HEK293 (cell line): ENCODE results near the gene GREB1L.

Experiments
- CTCF ChIA-PET: fragments of 350-600 bp; formaldehyde crosslinking; extraction: SDS; loops from one replicate; lab custom pipeline; 2021; ENCODE audit warnings: antibody characterized with exemption; lab: Yijun Ruan, JAX
- POLR2A ChIA-PET: fragments of 300-600 bp; formaldehyde crosslinking; extraction: SDS; loops from one replicate; lab custom pipeline; 2020; ENCODE audit warnings: antibody characterized with exemption, inconsistent platforms; lab: Yijun Ruan, JAX
- H3K27ac ChIP-seq: fragments of 200-500 bp; sonication (Bioruptor generic); 2 replicates; pipeline ENCODE4 v1.5.1; 2014; ENCODE audit warnings: low read depth, low read length, control low read depth, inconsistent platforms; ENCODE audit errors: extremely low read depth
- H3K36me3 ChIP-seq, 2 experiments: fragments of 200-500 bp in 1 of 2; sonication (Bioruptor generic) in 1 of 2; 1 replicate in 1 of 2; 2 replicates in 1 of 2; pipeline ENCODE4 v1.5.1; 2014 to 2017; ENCODE audit warnings: inconsistent platforms in 2 of 2, low read length in 2 of 2; ENCODE audit not compliant: control insufficient read depth in 2 of 2, insufficient read depth in 1 of 2
- H3K4me1 ChIP-seq: fragments of 200-500 bp; sonication (Bioruptor generic); 2 replicates; pipeline ENCODE4 v1.5.1; 2014; ENCODE audit warnings: mild to moderate bottlenecking, low read length, inconsistent platforms; ENCODE audit not compliant: control insufficient read depth, insufficient read depth
- H3K4me3 ChIP-seq: 2 replicates; pipeline ENCODE4 v1.5.1; 2011; ENCODE audit warnings: low read depth, mild to moderate bottlenecking, control low read depth, low read length, moderate library complexity
- H3K9me3 ChIP-seq: fragments of 200-500 bp; sonication (Bioruptor generic); 2 replicates; pipeline ENCODE4 v1.5.1; 2014; ENCODE audit warnings: low read depth, low read length, inconsistent platforms; ENCODE audit not compliant: control insufficient read depth, insufficient read depth
- GLIS2 ChIP-seq: fragments of 450-650 bp; formaldehyde crosslinking; IDR thresholded peaks from 2 replicates; pipeline ENCODE4 v1.5.1; 2016; ENCODE audit warnings: missing biosample characterization, missing genetic modification characterization
- HIC1 ChIP-seq: fragments of 450-650 bp; formaldehyde crosslinking; IDR thresholded peaks from 2 replicates; pipeline ENCODE4 v1.5.1; 2016; ENCODE audit warnings: missing biosample characterization, missing genetic modification characterization
- HOXD13 ChIP-seq: sonication (generic); formaldehyde crosslinking; IDR thresholded peaks from 2 replicates; pipeline ENCODE4 v1.8.0; 2022; ENCODE audit warnings: missing genetic modification reagents, borderline replicate concordance
- KLF10 ChIP-seq: fragments of 450-650 bp; IDR thresholded peaks from 2 replicates; pipeline ENCODE4 v1.5.1; 2018; ENCODE audit warnings: missing biosample characterization, mild to moderate bottlenecking, missing genetic modification characterization
- OVOL3 ChIP-seq: fragments of 450-650 bp; formaldehyde crosslinking; IDR thresholded peaks from 2 replicates; pipeline ENCODE4 v1.5.1; 2016; ENCODE audit warnings: missing biosample characterization, missing genetic modification characterization
- PRDM2 ChIP-seq: fragments of 450-650 bp; formaldehyde crosslinking; IDR thresholded peaks from 2 replicates; pipeline ENCODE4 v1.5.1; 2016; ENCODE audit warnings: missing biosample characterization, missing genetic modification characterization, borderline replicate concordance
- PRDM6 ChIP-seq: fragments of 450-650 bp; formaldehyde crosslinking; IDR thresholded peaks from 2 replicates; pipeline ENCODE4 v1.5.1; 2017; ENCODE audit warnings: missing biosample characterization, missing genetic modification characterization
- SP2 ChIP-seq: fragments of 450-650 bp; formaldehyde crosslinking; IDR thresholded peaks from 2 replicates; pipeline ENCODE4 v1.5.1; 2016; ENCODE audit warnings: missing biosample characterization, missing genetic modification characterization
- ZBTB21 ChIP-seq: fragments of 450-650 bp; formaldehyde crosslinking; IDR thresholded peaks from 2 replicates; pipeline ENCODE4 v1.5.1; 2017; ENCODE audit warnings: missing biosample characterization, missing genetic modification characterization
- ZFP41 ChIP-seq: fragments of 450-650 bp; formaldehyde crosslinking; IDR thresholded peaks from 2 replicates; pipeline ENCODE4 v1.5.1; 2016; ENCODE audit warnings: missing biosample characterization, missing genetic modification characterization, borderline replicate concordance
- ZIC2 ChIP-seq: fragments of 450-650 bp; formaldehyde crosslinking; IDR thresholded peaks from 2 replicates; pipeline ENCODE4 v1.5.1; 2016; ENCODE audit warnings: missing biosample characterization, missing genetic modification characterization
- ZNF121 ChIP-seq: fragments of 450-650 bp; formaldehyde crosslinking; IDR thresholded peaks from 2 replicates; pipeline ENCODE4 v1.5.1; 2016; ENCODE audit warnings: missing biosample characterization, missing genetic modification characterization
- ZNF214 ChIP-seq: fragments of 450-650 bp; formaldehyde crosslinking; IDR thresholded peaks from 2 replicates; pipeline ENCODE4 v1.5.1; 2017; ENCODE audit warnings: missing biosample characterization, mild to moderate bottlenecking, missing genetic modification characterization, borderline replicate concordance
- ZNF292 ChIP-seq: fragments of 450-650 bp; formaldehyde crosslinking; IDR thresholded peaks from 2 replicates; pipeline ENCODE4 v1.5.1; 2016; ENCODE audit warnings: low read depth, missing biosample characterization, missing genetic modification characterization, borderline replicate concordance
- ZNF48 ChIP-seq: fragments of 450-650 bp; formaldehyde crosslinking; IDR thresholded peaks from 2 replicates; pipeline ENCODE4 v1.5.1; 2016; ENCODE audit warnings: missing biosample characterization, missing genetic modification characterization
- ZNF585B ChIP-seq: fragments of 450-650 bp; formaldehyde crosslinking; IDR thresholded peaks from 2 replicates; pipeline ENCODE4 v1.5.1; 2016; ENCODE audit warnings: missing biosample characterization, missing genetic modification characterization
- ZNF654 ChIP-seq: fragments of 450-650 bp; formaldehyde crosslinking; IDR thresholded peaks from 2 replicates; pipeline ENCODE4 v1.5.1; 2016; ENCODE audit warnings: low read depth, missing biosample characterization, missing genetic modification characterization
- ZNF692 ChIP-seq: fragments of 450-650 bp; formaldehyde crosslinking; IDR thresholded peaks from 2 replicates; pipeline ENCODE4 v1.5.1; 2016; ENCODE audit warnings: missing biosample characterization, missing genetic modification characterization
- ZNF785 ChIP-seq: fragments of 450-650 bp; formaldehyde crosslinking; IDR thresholded peaks from 2 replicates; pipeline ENCODE4 v1.5.1; 2016; ENCODE audit warnings: missing biosample characterization, missing genetic modification characterization

The GREB1L gene

GRCh38 chr18:21205695-21206094 lies 36.3 kb upstream of the GREB1L start:
- no peaks in the 10 kb centered on the region for H3K4me1 ChIP-seq
- H3K4me3 ChIP-seq: no peak overlapping the region
- POLR2A ChIA-PET: no interaction called here
- H3K9me3 ChIP-seq: no peaks in the 10 kb centered on the region
- CTCF ChIA-PET: interaction anchor here (0.6 to 2.1 kb wide), 3 partner anchors 10 to 548 kb away, joined by 3 to 6 read pairs (median 3); no protein-coding TSS in a partner anchor
- H3K27ac ChIP-seq: no peak overlapping the region
- no peaks in the 10 kb centered on the region for H3K36me3 ChIP-seq
- TF ChIP-seq ZNF48 (tag by site-specific recombination) (no peak), ZNF654 (tag by site-specific recombination) (no peak), PRDM2 (tag by site-specific recombination) (no peak), ZNF292 (tag by site-specific recombination) (no peak), PRDM6 (tag by site-specific recombination) (no peak), ZIC2 (tag by site-specific recombination) (no peak)

- Histone ChIP-seq H3K9me3 (no peaks in the 10 kb centered on the region), H3K36me3 (no peaks in the 10 kb centered on the region), H3K27ac (no peak overlapping the region), H3K4me3 (no peak overlapping the region), H3K4me1 (no peaks in the 10 kb centered on the region)
- CTCF ChIA-PET: interaction anchor here (1.3 to 3.0 kb wide), 2 partner anchors 15 to 18 kb away, joined by 6 to 19 read pairs; no protein-coding TSS in a partner anchor
- no peak for TF ChIP-seq SP2
- POLR2A ChIA-PET: interaction anchor here (0.5 kb wide), 1 partner anchor 11 kb away, joined by 3 read pairs; no protein-coding TSS in a partner anchor
These were observed 31.8 kb upstream of the GREB1L start for GRCh38 chr18:21210278-21210677.

GRCh38 chr18:21210784-21211183 lies 31.2 kb upstream of the GREB1L start:
- Histone ChIP-seq H3K9me3 (no peaks in the 10 kb centered on the region), H3K4me1 (no peaks in the 10 kb centered on the region), H3K27ac (no peak overlapping the region), H3K36me3 (no peaks in the 10 kb centered on the region), H3K4me3 (no peak overlapping the region)
- POLR2A ChIA-PET: interaction anchor here (0.5 kb wide), 1 partner anchor 11 kb away, joined by 3 read pairs; no protein-coding TSS in a partner anchor
- CTCF ChIA-PET: interaction anchor here (1.1 to 1.6 kb wide), 3 partner anchors 15 to 31 kb away, joined by 3 to 10 read pairs (median 6); no protein-coding TSS in a partner anchor
- no peak for TF ChIP-seq ZNF585B (tag by site-specific recombination)
- TF ChIP-seq OVOL3 (tag by site-specific recombination): no peak
- no peak for TF ChIP-seq ZNF121 (tag by site-specific recombination)
- TF ChIP-seq KLF10 (tag by site-specific recombination): no peak
- no peak for TF ChIP-seq ZNF214 (tag by site-specific recombination)
- no peak for TF ChIP-seq ZBTB21 (tag by site-specific recombination)
- TF ChIP-seq ZFP41 (tag by site-specific recombination): no peak
- no peak for TF ChIP-seq GLIS2 (tag by site-specific recombination)
- TF ChIP-seq ZNF692 (tag by site-specific recombination): no peak
- no peak for TF ChIP-seq HIC1 (tag by site-specific recombination)
- no peak for TF ChIP-seq ZNF785 (tag by site-specific recombination)
- no peak for TF ChIP-seq HOXD13
